PC-9 (cell line): ENCODE data around the gene M6PR. TPM values are rescaled to one million over a fixed set of nuclear protein-coding genes. Genes with fewer than 3 reads are reported as not detected.

Experiments
- BruUV-seq: library from RNA; stranded (reverse); fragments of 400-500 nt; replicated peaks from 2 replicates; lab custom pipeline; 2021; lab: Mats Ljungman, UMichigan
- CTCF ChIA-PET: fragments of 300-600 bp; sonication (Branson Sonifier 250); formaldehyde crosslinking; loops from one replicate; lab custom pipeline; 2022; ENCODE audit warnings: antibody characterized with exemption; lab: Charles Lee
- POLR2A ChIA-PET: fragments of 300-600 bp; sonication (Branson Sonifier 250); formaldehyde crosslinking; loops from one replicate; lab custom pipeline; 2022; ENCODE audit warnings: antibody characterized with exemption; ENCODE audit not compliant: unreplicated experiment; lab: Charles Lee
- DNase-seq, 2 experiments: peaks; one replicate each; pipeline versions ENCODE4 v3.0.0 to v3.0.0-alpha.2; 2015 to 2022; ENCODE audit warnings: mixed read lengths in 1 of 2
- H2AFZ ChIP-seq: fragments of 200-600 bp; sonication (generic); 2 replicates; pipeline ENCODE4 v1.8.1; 2017; ENCODE audit warnings: antibody characterized with exemption
- H3F3A ChIP-seq: fragments of 200-600 bp; sonication (generic); 2 replicates; pipeline ENCODE4 v1.8.1; 2017; ENCODE audit warnings: antibody characterized with exemption, mild to moderate bottlenecking, low read depth; ENCODE audit not compliant: insufficient read depth
- H3K27ac ChIP-seq: fragments of 200-600 bp; sonication (generic); 2 replicates; pipeline ENCODE4 v1.6.1; 2016; ENCODE audit warnings: mixed run types
- H3K27me3 ChIP-seq: fragments of 200-600 bp; sonication (generic); 2 replicates; pipeline ENCODE4 v1.6.1; 2016; ENCODE audit warnings: low read depth, mixed run types; ENCODE audit not compliant: insufficient read depth
- H3K36me3 ChIP-seq: fragments of 200-600 bp; sonication (generic); 2 replicates; pipeline ENCODE4 v1.6.1; 2016; ENCODE audit warnings: low read depth, mixed run types
- H3K4me1 ChIP-seq: fragments of 200-600 bp; sonication (generic); replicated peaks from 2 replicates; pipeline ENCODE4 v1.6.1; 2016; ENCODE audit warnings: mixed run types; ENCODE audit not compliant: insufficient read depth
- H3K4me2 ChIP-seq: fragments of 200-600 bp; sonication (generic); 2 replicates; pipeline ENCODE4 v1.6.1; 2017; ENCODE audit warnings: mixed run types
- H3K4me3 ChIP-seq: fragments of 200-600 bp; sonication (generic); 2 replicates; pipeline ENCODE4 v1.6.1; 2016; ENCODE audit warnings: mixed run types
- H3K79me2 ChIP-seq: fragments of 200-600 bp; sonication (generic); 2 replicates; pipeline ENCODE4 v1.6.1; 2017; ENCODE audit warnings: low read depth, mixed run types
- H3K9me2 ChIP-seq: fragments of 200-600 bp; sonication (generic); 2 replicates; pipeline ENCODE4 v1.8.1; 2017; ENCODE audit warnings: mild to moderate bottlenecking; ENCODE audit not compliant: insufficient read depth
- H3K9me3 ChIP-seq: fragments of 200-600 bp; sonication (generic); 2 replicates; pipeline ENCODE4 v1.8.1; 2016; ENCODE audit warnings: low read depth; ENCODE audit not compliant: insufficient read depth
- H4K20me1 ChIP-seq: fragments of 200-600 bp; sonication (generic); 2 replicates; pipeline ENCODE4 v1.8.1; 2017; ENCODE audit not compliant: insufficient read depth
- CTCF ChIP-seq: fragments of 200-600 bp; sonication (generic); conservative IDR thresholded peaks from 2 replicates; pipeline ENCODE4 v1.6.1; 2017; ENCODE audit warnings: mixed run types, antibody characterized with exemption, mild to moderate bottlenecking, moderate library complexity
- EZH2 ChIP-seq: fragments of 200-600 bp; sonication (generic); IDR thresholded peaks from 2 replicates; pipeline ENCODE4 v1.8.0; 2017; ENCODE audit warnings: antibody characterized with exemption, low read depth
- intact Hi-C: fragments of 100-400 bp; cut with micrococcal nuclease; formaldehyde crosslinking; loops from one replicate; pipeline ENCODE4 v1.10.0; 2022; ENCODE audit not compliant: unreplicated experiment
- total RNA-seq: library from RNA; stranded (reverse); gene quantifications from 2 replicates; pipeline ENCODE4 v1.2.3, GENCODE V29; 2021

Gene M6PR
- total RNA-seq, 1 experiment from 2014 or later = 237 TPM

GRCh38 chr12:8968761-8969160 is 19.3 kb upstream of the M6PR start:
- Histone ChIP-seq H3K79me2 (no peaks in the 10 kb centered on the region), H3K27ac (no peak overlapping the region), H2AFZ (no peak overlapping the region), H4K20me1 (no peaks in the 10 kb centered on the region), H3K4me3 (no peak overlapping the region), H3K36me3 (no peaks in the 10 kb centered on the region), H3K9me2 (no peaks in the 10 kb centered on the region), H3K9me3 (0 out of 2 replicates have a peak, but pooled peaks cover 3% of the 10 kb centered on the region), H3K4me1 (no peaks in the 10 kb centered on the region), H3K27me3 (no peaks in the 10 kb centered on the region), H3F3A (no peaks in the 10 kb centered on the region), H3K4me2 (no peak overlapping the region)
- intact Hi-C loops = no loop called here
- ChIA-PET CTCF (no interaction called here), POLR2A (no interaction called here)
- no TSS peak for BruUV-seq
- TF ChIP-seq EZH2 = no peak
- no peak for TF ChIP-seq CTCF
- no peak for DNase-seq

- no peak for DNase-seq
- no peaks in the 10 kb centered on the region for H3K4me1 ChIP-seq
- H3K4me3 ChIP-seq = no peak overlapping the region
- POLR2A ChIA-PET = no interaction called here
- H3K9me2 ChIP-seq = no peaks in the 10 kb centered on the region
- H3K27ac ChIP-seq = no peak overlapping the region
- no TSS peak for BruUV-seq
- no peaks in the 10 kb centered on the region for H4K20me1 ChIP-seq
- H3K4me2 ChIP-seq = no peak overlapping the region
- H3F3A ChIP-seq = no peaks in the 10 kb centered on the region
- CTCF ChIA-PET = no interaction called here
- intact Hi-C loops = no loop called here
- no peaks in the 10 kb centered on the region for H3K36me3 ChIP-seq
- H3K79me2 ChIP-seq = no peaks in the 10 kb centered on the region
- H3K9me3 ChIP-seq = no peaks in the 10 kb centered on the region
- TF ChIP-seq EZH2 = no peak
- TF ChIP-seq CTCF = no peak
- H2AFZ ChIP-seq = no peak overlapping the region
- no peaks in the 10 kb centered on the region for H3K27me3 ChIP-seq
Observed at GRCh38 chr12:8960176-8960575, 10.7 kb upstream of the M6PR start.

GRCh38 chr12:8958066-8958465 is 8.6 kb upstream of the M6PR start:
- H3K4me1 ChIP-seq = no peaks in the 10 kb centered on the region
- BruUV-seq = no TSS peak
- ChIA-PET POLR2A (no interaction called here), CTCF (no interaction called here)
- no peaks in the 10 kb centered on the region for H3K9me3 ChIP-seq
- no peak overlapping the region for H3K4me3 ChIP-seq
- H3K79me2 ChIP-seq = no peaks in the 10 kb centered on the region
- TF ChIP-seq EZH2 (no peak), CTCF (no peak)
- H3K27ac ChIP-seq = no peak overlapping the region
- H4K20me1 ChIP-seq = no peaks in the 10 kb centered on the region
- no peaks in the 10 kb centered on the region for H3K9me2 ChIP-seq
- no peak overlapping the region for H3K4me2 ChIP-seq
- intact Hi-C loops = no loop called here
- H3K36me3 ChIP-seq = no peaks in the 10 kb centered on the region
- no peak overlapping the region for H2AFZ ChIP-seq
- no peak for DNase-seq
- H3F3A ChIP-seq = no peaks in the 10 kb centered on the region
- H3K27me3 ChIP-seq = no peaks in the 10 kb centered on the region
